Activated T-helper 1 cell treated with Interleukin-2 at 50 U/mL for 16 hours (primary cell): ENCODE data around the gene PADI4.

Experiments used
- DNase-seq: peaks from one replicate; pipeline ENCODE4 v3.0.0-alpha.2; 2020; ENCODE audit warnings: low read depth

The PADI4 gene

GRCh38 chr1:17350928-17351446 is 43.0 kb downstream of the PADI4 start:
- DNase-seq: no peak

DNA sequence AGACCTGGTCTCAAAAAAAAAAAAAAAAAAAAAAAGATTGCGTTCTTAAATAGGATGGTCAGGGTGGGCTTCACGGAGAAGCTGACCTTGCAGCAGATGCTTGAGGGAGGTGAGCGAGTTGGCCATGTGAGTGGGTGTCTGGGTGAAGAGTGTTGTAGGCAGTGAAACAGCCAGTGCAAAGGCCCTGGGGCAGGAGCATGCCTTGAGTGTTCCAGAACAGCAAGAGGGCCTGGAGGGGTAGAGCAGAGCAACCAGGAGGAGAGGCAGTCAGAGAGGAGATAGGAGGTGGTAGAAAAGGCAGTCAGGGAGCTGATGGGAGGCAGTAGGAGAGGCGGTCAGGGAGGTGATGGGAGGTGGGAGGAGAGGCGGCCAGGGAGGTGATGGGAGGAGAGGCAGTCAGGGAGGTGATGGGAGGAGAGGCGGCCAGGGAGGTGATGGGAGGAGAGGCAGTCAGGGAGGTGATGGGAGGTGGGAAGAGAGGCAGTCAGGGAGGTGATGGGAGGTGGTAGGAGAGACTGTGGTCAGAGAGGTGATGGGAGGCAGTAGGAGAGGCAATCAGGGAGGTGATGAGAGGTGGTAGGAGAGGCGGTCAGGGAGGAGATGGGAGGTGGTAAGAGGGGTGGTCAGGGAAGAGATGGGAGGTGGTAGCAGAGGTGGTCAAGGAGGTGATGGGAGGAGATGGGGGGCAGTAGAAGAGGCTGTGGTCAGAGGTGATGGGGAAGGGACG is 43.8 kb downstream of the PADI4 start:
- no peak for DNase-seq

DNA sequence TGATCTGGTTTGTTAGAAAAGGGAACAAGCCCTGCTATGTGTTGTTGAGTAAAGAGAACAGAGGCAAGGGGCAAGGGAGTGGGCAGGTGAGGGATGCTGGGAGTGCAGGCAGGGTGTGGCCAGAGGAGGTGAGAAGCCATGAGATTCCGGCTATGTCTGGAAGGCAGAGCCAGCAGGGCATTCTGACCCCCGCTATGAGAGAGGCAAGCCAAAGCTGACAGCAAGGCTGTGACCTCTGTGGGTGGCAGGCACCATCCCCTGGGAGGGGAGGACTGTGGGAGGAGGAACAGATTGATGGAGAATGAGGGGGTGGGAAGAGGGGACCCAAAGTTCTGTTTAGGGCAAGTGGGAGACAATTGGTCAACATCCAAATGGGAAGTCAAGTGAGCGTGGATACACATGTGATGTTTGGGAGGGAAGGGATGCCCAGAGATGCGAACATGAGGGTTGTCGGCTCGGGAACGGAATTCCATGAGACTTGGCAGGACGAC is 44.5 kb downstream of the PADI4 start:
- no peak for DNase-seq

DNA sequence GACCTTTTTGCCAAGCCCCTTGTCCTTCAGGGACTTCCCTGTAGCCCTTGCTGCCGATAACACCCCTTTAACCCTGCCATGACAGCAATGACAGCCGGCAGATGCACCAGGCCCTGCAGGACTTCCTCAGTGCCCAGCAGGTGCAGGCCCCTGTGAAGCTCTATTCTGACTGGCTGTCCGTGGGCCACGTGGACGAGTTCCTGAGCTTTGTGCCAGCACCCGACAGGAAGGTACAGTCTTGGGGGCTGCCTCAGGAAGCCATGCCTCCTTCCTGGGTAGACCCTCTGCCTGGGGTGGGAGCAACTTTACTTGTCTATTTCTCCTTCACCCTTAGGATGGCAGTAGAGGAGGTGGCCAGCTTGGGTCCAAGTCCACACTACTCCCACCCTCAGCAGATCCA is 47.9 kb downstream of the PADI4 start:
- DNase-seq: no peak

DNA sequence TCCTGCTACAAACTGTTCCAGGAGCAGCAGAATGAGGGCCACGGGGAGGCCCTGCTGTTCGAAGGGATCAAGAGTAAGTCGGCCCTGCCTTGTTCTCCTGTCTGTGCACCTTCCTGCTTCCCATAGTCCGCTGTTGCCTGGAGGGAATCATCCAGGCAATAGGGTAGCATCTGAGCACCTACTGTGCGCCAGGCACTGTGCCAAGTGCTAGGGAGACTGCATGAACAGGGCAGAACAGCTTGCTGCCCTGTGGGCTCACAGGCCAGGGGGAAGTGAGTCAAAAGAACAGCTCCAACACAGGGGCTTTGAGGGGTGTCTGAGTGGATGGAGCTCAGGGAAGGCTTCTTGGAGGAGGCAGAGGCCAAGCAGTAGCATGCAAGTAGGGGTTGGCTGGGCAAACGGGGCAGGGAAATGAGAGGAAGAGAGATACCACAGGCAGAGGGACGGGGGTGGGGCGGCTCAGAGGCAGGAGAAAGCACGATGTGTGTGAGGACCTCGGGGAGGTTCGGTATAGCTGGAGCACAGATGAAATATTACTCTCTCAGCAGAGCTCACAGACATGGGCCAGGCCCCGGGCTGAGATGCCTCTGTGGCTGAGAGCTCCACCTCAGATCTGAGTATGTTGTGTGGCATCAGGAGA is 48.5 kb downstream of the PADI4 start:
- no peak for DNase-seq

DNA sequence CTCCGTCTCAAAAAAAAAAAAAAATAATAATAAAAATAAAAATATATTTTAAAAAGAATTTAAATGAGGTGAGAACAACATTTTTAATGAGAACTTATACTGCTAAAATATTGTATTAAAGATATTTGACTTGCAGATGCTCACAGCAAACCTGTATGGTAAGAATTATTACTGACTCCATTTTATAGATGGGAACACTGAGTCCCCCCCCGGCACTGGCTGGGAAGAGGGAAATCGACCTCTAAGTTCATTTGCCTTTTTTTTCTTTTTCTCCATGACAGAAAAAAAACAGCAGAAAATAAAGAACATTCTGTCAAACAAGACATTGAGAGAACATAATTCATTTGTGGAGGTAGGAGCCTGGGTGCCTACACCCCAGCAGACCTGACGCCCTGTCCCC is 50.6 kb downstream of the PADI4 start:
- DNase-seq: no peak

- DNase-seq: no peak
These were observed 51.0 kb downstream of the PADI4 start for GRCh38 chr1:17359031-17359430.

DNA sequence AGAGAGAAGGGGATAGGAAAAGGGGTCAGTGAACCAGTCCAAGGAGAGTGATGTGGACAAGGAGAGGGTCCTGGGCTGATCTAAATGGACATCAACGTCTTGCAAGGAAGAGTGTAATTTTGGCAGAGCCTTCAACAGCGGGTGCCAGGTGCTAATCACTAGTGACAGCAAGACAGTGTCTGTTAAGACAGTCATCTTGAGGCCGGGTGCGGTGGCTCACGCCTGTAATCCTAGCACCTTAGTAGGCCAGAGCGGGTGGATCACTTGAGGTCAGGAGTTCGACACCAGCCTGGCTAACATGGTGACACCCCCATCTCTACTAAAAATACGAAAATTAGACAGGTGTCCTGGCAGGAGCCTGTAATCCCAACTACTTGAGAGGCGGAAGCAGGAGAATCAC is 51.8 kb downstream of the PADI4 start:
- DNase-seq: no peak

DNA sequence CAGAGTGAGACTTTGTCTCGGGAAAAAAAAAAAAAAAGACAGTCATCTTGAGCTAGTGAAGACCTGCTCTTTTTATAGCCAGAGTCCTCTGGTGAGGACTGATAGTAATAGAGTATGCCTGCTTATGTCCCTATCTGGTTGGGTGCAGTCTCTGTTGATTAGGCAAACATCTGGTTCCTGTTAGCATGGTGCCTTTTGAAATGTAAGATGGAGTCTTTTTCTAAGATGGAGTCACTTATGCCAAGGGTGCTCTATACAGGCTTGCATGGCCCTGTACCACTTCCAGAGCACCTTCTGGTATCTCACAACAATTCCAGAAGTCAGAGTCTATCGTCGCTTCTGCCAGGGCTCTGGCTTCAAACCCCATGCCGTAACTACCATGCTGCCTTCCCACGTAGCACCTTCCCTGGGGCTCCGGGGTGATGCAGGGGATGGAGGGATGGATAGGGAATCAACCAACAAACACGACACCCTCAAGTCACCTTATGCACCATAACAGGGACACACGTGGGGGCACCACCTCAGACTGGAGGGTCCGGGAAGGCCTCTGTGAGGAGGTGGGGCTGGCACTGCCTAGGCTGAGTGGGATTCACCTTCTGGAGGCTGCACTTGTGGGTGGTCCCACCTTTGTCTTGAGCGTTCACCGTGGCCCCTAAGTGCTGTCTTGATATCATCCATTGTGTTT is 52.4 kb downstream of the PADI4 start:
- no peak for DNase-seq

DNA sequence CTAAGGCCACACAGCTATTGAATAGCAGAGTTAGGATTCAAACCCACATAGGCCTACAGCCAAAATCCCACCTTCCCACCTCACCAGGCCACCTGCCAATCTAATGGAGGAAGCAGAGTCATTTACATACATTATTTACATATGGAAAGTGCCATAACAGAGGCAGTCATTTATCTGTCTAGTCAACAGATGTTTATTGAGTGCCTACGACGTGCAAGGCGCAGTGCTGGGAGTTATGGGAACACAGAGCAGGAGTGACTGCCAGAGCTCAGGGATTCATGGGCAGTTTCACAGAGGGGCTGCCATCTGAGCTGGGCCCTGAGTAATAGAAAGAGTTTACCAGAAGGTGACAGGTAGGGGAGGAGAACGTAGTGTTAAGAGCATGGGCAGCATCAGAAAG is 53.7 kb downstream of the PADI4 start:
- DNase-seq: no peak

- DNase-seq: no peak
These were observed 55.4 kb downstream of the PADI4 start for GRCh38 chr1:17363351-17363750.

GRCh38 chr1:17363771-17364170 is 55.8 kb downstream of the PADI4 start:
- DNase-seq: no peak

GRCh38 chr1:17365293-17365692 is 57.3 kb downstream of the PADI4 start:
- DNase-seq: no peak

DNA sequence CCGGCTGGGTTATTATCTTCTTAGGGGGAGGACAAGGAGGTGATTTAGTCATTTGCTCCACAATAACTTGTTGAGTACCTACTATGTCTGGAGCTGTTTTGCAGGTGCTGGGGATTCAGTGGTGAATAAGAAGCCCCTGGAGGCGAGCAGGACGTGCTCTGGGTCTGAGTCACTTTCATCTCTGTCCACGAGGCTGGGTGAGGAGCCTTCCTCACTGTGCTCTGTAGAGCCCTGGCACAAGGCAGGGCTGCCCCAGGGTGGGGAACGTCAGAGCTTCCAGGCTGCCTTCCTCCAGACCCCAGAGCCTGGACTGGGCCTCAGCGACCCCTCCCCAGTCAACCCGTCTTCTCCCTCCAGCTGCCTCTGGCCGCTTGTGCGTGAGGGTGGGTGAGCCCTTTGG is 61.5 kb downstream of the PADI4 start:
- DNase-seq: no peak

- DNase-seq: no peak
These were observed 62.6 kb downstream of the PADI4 start for GRCh38 chr1:17370618-17371017.

- no peak for DNase-seq
These were observed 63.9 kb downstream of the PADI4 start, which contains the start of gene PADI6 for GRCh38 chr1:17371896-17372295. PADI6 (plus strand) TSS chr1:17372196; CDS start chr1:17372246, 50 bp downstream.

DNA sequence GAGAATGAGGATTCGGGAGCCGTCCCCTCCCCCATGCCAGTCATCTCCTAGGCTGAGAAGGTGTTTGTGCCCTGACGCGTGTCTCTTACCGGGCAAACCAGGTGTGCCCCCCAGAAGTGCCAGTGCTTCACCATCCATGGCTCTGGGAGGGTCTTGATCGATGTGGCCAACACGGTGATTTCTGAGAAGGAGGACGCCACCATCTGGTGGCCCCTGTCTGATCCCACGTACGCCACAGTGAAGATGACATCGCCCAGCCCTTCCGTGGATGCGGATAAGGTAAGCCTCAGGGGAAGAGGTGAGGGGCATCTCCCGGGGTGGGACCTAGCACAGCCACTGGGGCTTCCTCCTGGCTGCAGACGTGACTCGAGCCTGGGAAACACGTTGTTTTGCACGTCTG is 65.0 kb downstream of the PADI4 start:
- no peak for DNase-seq

GRCh38 chr1:17375651-17376050 is 67.7 kb downstream of the PADI4 start:
- no peak for DNase-seq

GRCh38 chr1:17377325-17377953 is 69.4 kb downstream of the PADI4 start:
- no peak for DNase-seq

- no peak for DNase-seq
These were observed 73.2 kb downstream of the PADI4 start for GRCh38 chr1:17381161-17381560.

DNA sequence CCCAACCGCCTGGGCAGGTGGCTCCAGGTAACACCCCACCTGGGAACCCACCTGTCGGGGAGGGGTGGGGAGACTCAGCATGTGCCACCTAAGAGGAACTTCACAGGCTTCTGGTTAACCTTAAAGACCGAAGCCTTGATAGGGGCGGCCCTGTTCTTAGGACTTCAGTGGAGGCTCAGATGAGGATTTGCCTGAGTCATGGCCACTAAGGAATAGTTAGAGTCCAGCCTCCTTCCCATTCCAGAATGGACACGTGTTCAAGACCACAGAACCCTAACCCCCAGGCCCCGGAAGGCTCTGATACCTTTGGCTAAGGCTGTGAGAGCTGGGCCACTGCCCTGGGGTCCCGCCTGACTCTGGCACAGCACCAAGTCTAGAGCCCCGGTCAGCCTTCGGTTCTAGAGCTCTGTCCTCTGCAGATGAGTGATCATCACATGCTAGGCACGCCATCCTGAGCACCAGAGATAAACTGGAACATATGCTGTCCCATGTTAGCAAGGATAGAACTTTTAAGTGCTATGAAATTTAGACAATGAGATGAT is 84.3 kb downstream of the PADI4 start:
- DNase-seq: no peak

GRCh38 chr1:17393230-17393629 is 85.2 kb downstream of the PADI4 start:
- no peak for DNase-seq
